ENCODE data around the gene PRKAR1B. TPM values are rescaled to one million over a fixed set of nuclear protein-coding genes. Genes with fewer than 3 reads are reported as not detected.

Gene PRKAR1B
- total and polyA plus RNA-seq, 9 donors = 14.3 to 49.0 (median 34.0) TPM

DNA sequence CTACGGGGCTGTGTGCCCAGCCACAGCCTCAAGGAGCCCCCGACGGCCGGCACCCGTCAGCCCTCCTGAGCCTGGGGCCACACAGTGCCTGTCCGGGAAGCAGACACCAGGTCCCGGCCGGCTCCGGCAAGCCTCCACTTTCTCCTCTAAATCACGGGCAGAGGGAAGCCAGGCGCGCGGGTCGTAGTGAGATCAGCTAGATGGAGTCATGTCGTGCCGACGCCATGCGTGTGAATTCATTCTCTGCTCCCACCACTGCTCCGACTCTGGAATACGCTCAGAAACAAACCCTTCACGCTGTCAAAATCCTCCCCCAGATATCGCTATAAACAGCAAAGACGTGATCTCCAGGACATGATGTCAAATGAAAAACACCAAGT lies 94.3 kb downstream of the PRKAR1B start:
- intact Hi-C loops (cut with DNase I) = no loop called here
- H3K4me3 ChIP-seq = no peak overlapping the region
- 90 to 92% (median 90%) methylated on average over 21 to 23 of the region's 23 CpGs for WGBS, 3 donors
- no peaks in the 10 kb centered on the region for H3K36me3 ChIP-seq
- H3K9me3 ChIP-seq = no peaks in the 10 kb centered on the region
- no peaks in the 10 kb centered on the region for H3K27me3 ChIP-seq
- DNase-seq = peak in 1 of 5 donors; percentile 32
- no peak for TF ChIP-seq POLR2A (IDR thresholded peaks at IDR 0.05)
- TF ChIP-seq EP300 (IDR thresholded peaks at IDR 0.05) = no peak
- TF ChIP-seq, protein P1, sequence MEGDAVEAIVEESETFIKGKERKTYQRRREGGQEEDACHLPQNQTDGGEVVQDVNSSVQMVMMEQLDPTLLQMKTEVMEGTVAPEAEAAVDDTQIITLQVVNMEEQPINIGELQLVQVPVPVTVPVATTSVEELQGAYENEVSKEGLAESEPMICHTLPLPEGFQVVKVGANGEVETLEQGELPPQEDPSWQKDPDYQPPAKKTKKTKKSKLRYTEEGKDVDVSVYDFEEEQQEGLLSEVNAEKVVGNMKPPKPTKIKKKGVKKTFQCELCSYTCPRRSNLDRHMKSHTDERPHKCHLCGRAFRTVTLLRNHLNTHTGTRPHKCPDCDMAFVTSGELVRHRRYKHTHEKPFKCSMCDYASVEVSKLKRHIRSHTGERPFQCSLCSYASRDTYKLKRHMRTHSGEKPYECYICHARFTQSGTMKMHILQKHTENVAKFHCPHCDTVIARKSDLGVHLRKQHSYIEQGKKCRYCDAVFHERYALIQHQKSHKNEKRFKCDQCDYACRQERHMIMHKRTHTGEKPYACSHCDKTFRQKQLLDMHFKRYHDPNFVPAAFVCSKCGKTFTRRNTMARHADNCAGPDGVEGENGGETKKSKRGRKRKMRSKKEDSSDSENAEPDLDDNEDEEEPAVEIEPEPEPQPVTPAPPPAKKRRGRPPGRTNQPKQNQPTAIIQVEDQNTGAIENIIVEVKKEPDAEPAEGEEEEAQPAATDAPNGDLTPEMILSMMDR (IDR thresholded peaks at IDR 0.05) = no peak
- H3K27ac ChIP-seq = no peak overlapping the region
- peaks cover 9% of the 10 kb centered on the region for H3K4me1 ChIP-seq (ENCODE audit: insufficient read depth)

DNA sequence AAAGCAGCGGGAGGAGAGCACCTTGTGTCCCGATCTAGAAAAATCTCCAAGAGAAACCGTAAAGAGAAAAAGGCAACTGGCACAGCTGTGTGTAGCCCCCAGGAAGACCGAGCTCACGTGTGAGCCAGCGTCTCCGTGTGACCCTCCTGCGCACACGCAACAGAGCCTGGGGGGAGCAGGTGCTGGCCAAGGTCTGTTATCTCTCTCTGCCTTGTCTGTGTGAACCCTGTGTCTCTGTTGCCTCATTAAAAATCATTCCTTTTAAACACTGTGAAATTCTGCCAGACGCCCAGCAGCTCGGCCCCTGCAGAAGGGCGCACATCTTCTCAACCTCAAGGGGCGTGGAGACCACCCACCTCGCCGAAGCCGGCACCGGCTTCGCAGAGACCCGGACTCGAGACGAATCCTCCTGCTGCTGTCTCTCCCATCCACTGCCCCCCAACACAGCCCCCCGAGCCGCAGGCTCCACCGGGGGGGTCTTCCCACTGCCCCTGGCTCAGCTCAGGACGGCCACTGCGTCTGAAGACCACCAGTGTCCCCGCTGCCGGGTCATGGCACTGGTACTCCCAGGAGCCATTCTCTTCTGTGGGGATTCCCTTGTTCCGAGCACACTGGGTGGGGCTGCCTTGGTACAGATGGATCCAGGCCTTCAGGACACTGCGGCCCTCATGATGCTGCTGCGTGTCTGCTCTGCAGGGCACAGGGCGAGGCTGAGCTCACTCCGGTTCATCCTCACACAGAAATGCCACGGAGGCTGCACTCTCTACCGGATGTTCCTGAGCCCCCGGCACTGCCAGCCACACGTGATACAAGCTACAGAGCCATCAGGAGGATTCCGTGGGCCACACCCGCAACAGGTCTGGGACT lies 94.9 kb downstream of the PRKAR1B start:
- Histone ChIP-seq H3K27me3 (no peaks in the 10 kb centered on the region), H3K9me3 (no peaks in the 10 kb centered on the region), H3K4me3 (no peak overlapping the region), H3K4me1 (ENCODE audit: insufficient read depth) (peaks cover 9% of the 10 kb centered on the region), H3K36me3 (no peaks in the 10 kb centered on the region), H3K27ac (no peak overlapping the region)
- WGBS, 3 donors = 86 to 95% (median 89%) methylated on average over 39 of the region's 39 CpGs
- intact Hi-C loops (cut with DNase I) = no loop called here
- peak in 1 of 5 donors; percentile 29 for DNase-seq
- TF ChIP-seq POLR2A (IDR thresholded peaks at IDR 0.05) (no peak), EP300 (IDR thresholded peaks at IDR 0.05) (no peak)
- TF ChIP-seq, protein P1 (IDR thresholded peaks at IDR 0.05) = no peak

DNA sequence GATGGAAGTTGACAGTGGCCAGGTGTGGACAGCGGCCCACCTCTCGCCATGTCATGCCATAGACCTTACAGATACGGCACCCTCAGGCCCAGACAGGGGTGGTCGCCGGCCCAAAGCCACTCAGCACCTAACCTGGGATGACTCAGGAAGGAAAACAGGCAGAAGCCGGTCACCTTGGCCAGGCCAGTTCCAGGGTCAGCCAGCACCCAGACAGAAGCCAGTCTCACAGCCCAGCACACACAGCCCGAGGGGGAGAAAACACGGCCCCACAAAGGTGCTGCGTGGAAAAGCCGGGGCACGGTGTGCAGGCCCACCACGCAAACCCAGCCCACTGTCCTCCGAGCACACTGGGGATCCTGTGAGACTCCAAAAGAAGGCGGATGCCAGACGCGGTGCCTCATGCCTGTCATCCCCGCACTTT lies 95.8 kb downstream of the PRKAR1B start:
- Histone ChIP-seq H3K9me3 (no peaks in the 10 kb centered on the region), H3K4me3 (no peak overlapping the region), H3K36me3 (no peaks in the 10 kb centered on the region), H3K4me1 (ENCODE audit: insufficient read depth) (peaks cover 9% of the 10 kb centered on the region), H3K27me3 (no peaks in the 10 kb centered on the region), H3K27ac (no peak overlapping the region)
- TF ChIP-seq POLR2A (IDR thresholded peaks at IDR 0.05) = no peak
- TF ChIP-seq, protein P1 (IDR thresholded peaks at IDR 0.05) = no peak
- no peak for TF ChIP-seq EP300 (IDR thresholded peaks at IDR 0.05)
- 94 to 96% (median 95%) methylated on average over 17 of the region's 17 CpGs for WGBS, 3 donors
- intact Hi-C loops (cut with DNase I) = no loop called here
- DNase-seq = peak in 1 of 5 donors; percentile 28

DNA sequence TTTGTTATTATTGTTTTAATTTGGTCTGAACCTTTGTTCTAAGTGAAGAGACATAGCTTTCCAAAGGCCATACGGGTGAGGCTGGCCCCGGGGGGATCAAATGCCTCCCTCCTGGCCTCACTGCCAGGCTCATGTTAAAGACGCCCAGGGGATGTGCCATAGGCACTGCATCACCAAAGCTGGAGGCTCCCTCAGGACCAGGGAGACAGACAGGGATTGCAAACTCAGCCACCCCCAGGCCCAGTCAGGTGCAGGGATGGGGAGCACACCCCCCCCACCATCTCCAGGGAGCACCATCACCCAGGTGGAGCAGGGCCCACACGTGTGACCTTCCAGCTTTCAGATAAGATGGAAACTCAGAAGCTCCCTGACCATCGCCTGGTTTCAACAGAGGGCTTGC lies 96.5 kb downstream of the PRKAR1B start:
- H3K36me3 ChIP-seq = no peaks in the 10 kb centered on the region
- H3K4me3 ChIP-seq = no peak overlapping the region
- H3K4me1 ChIP-seq (ENCODE audit: insufficient read depth) = peaks cover 9% of the 10 kb centered on the region
- DNase-seq = peak in 1 of 5 donors; percentile 27
- TF ChIP-seq EP300 (IDR thresholded peaks at IDR 0.05) (no peak), POLR2A (IDR thresholded peaks at IDR 0.05) (no peak)
- TF ChIP-seq, protein P1 (IDR thresholded peaks at IDR 0.05) = no peak
- intact Hi-C loops (cut with DNase I) = no loop called here
- no peak overlapping the region for H3K27ac ChIP-seq
- no peaks in the 10 kb centered on the region for H3K9me3 ChIP-seq
- no peaks in the 10 kb centered on the region for H3K27me3 ChIP-seq
- 74 to 83% (median 77%) methylated on average over 5 of the region's 5 CpGs for WGBS, 3 donors
